ENCODE data around the gene GAB3.
A peak's percentile ranks its signal among the peaks of the same experiment; 100 is the strongest.

Gene GAB3

GRCh38 chrX:154734061-154734781 is 16.7 kb downstream of the GAB3 start:
- Histone ChIP-seq H4K20me1 (peaks cover 8% of the 10 kb centered on the region; the same call in 1 of the 2 replicates), H3K36me3 (no peaks in the 10 kb centered on the region), H3K4me1 (peaks cover 89% of the 10 kb centered on the region), H3K4me3 (peak overlapping the region; percentile 15; the same call in 1 of the 2 replicates), H3K4me2 (peak overlapping the region; percentile 64), H3K27ac (peak overlapping the region; percentile 62), H3K9me3 (no peaks in the 10 kb centered on the region), H3K27me3 (peaks cover 97% of the 10 kb centered on the region), H3K9ac (peak overlapping the region; percentile 32; the same call in 1 of the 2 replicates)
- TF ChIP-seq Cebpa-rat (IDR thresholded peaks at IDR 0.05): peak; percentile 24; the same call in 1 of the 2 replicates

GRCh38 chrX:154733066-154733425 is 17.8 kb downstream of the GAB3 start:
- TF ChIP-seq Cebpa-rat (IDR thresholded peaks at IDR 0.05): no peak
- H3K4me1 ChIP-seq: peaks cover 89% of the 10 kb centered on the region
- 0 out of 2 replicates have a peak overlapping the region, but pooled peaks have one; percentile 31 for H3K27ac ChIP-seq
- H3K4me2 ChIP-seq: peak overlapping the region; percentile 64
- peaks cover 97% of the 10 kb centered on the region for H3K27me3 ChIP-seq
- H3K4me3 ChIP-seq: no peak overlapping the region
- H3K9ac ChIP-seq: no peak overlapping the region; the same call in 1 of the 2 replicates
- H3K9me3 ChIP-seq: no peaks in the 10 kb centered on the region
- H4K20me1 ChIP-seq: peaks cover 8% of the 10 kb centered on the region; the same call in 1 of the 2 replicates
- H3K36me3 ChIP-seq: no peaks in the 10 kb centered on the region

- Histone ChIP-seq H3K27me3 (peaks cover 97% of the 10 kb centered on the region), H3K9ac (peak overlapping the region; percentile 15; the same call in 1 of the 2 replicates), H3K4me2 (peak overlapping the region; percentile 64), H3K9me3 (no peaks in the 10 kb centered on the region), H3K27ac (0 out of 2 replicates have a peak overlapping the region, but pooled peaks have one; percentile 31), H3K4me3 (no peak overlapping the region), H3K4me1 (peaks cover 86% of the 10 kb centered on the region), H3K36me3 (no peaks in the 10 kb centered on the region), H4K20me1 (peaks cover 8% of the 10 kb centered on the region; the same call in 1 of the 2 replicates)
- no peak for TF ChIP-seq Cebpa-rat (IDR thresholded peaks at IDR 0.05)
Observed at GRCh38 chrX:154732421-154733065, 18.3 kb downstream of the GAB3 start.

- no peak for TF ChIP-seq Cebpa-rat (IDR thresholded peaks at IDR 0.05)
- no peak overlapping the region for H3K27ac ChIP-seq
- no peak overlapping the region for H3K9ac ChIP-seq
- H3K36me3 ChIP-seq: no peaks in the 10 kb centered on the region
- no peak overlapping the region for H3K4me3 ChIP-seq
- no peaks in the 10 kb centered on the region for H3K9me3 ChIP-seq
- no peak overlapping the region for H3K4me2 ChIP-seq
- peaks cover 97% of the 10 kb centered on the region for H3K27me3 ChIP-seq
- H3K4me1 ChIP-seq: peaks cover 80% of the 10 kb centered on the region
- peaks cover 8% of the 10 kb centered on the region; the same call in 1 of the 2 replicates for H4K20me1 ChIP-seq
Observed at GRCh38 chrX:154731881-154732280, 19.0 kb downstream of the GAB3 start.

GRCh38 chrX:154731184-154731583 is 19.7 kb downstream of the GAB3 start:
- no peak overlapping the region for H3K4me3 ChIP-seq
- no peak overlapping the region for H3K9ac ChIP-seq
- peaks cover 97% of the 10 kb centered on the region for H3K27me3 ChIP-seq
- H3K4me1 ChIP-seq: peaks cover 73% of the 10 kb centered on the region
- peaks cover 8% of the 10 kb centered on the region; the same call in 1 of the 2 replicates for H4K20me1 ChIP-seq
- H3K36me3 ChIP-seq: no peaks in the 10 kb centered on the region
- H3K4me2 ChIP-seq: no peak overlapping the region
- no peaks in the 10 kb centered on the region for H3K9me3 ChIP-seq
- H3K27ac ChIP-seq: no peak overlapping the region
- no peak for TF ChIP-seq Cebpa-rat (IDR thresholded peaks at IDR 0.05)

- peaks cover 8% of the 10 kb centered on the region; the same call in 1 of the 2 replicates for H4K20me1 ChIP-seq
- peaks cover 94% of the 10 kb centered on the region for H3K27me3 ChIP-seq
- H3K9me3 ChIP-seq: no peaks in the 10 kb centered on the region
- no peaks in the 10 kb centered on the region for H3K36me3 ChIP-seq
- TF ChIP-seq Cebpa-rat (IDR thresholded peaks at IDR 0.05): no peak
- peak overlapping the region; percentile 4; the same call in 1 of the 2 replicates for H3K4me2 ChIP-seq
- no peak overlapping the region for H3K27ac ChIP-seq
- H3K4me1 ChIP-seq: peaks cover 65% of the 10 kb centered on the region
- H3K9ac ChIP-seq: no peak overlapping the region
- no peak overlapping the region for H3K4me3 ChIP-seq
Observed at GRCh38 chrX:154730253-154730891, 20.5 kb downstream of the GAB3 start.

GRCh38 chrX:154729439-154729838 is 21.4 kb downstream of the GAB3 start:
- Histone ChIP-seq H3K4me3 (no peak overlapping the region), H3K4me1 (peaks cover 55% of the 10 kb centered on the region), H3K4me2 (peak overlapping the region; percentile 4; the same call in 1 of the 2 replicates), H3K9me3 (no peaks in the 10 kb centered on the region), H3K9ac (no peak overlapping the region), H3K27me3 (peaks cover 96% of the 10 kb centered on the region), H4K20me1 (peaks cover 6% of the 10 kb centered on the region; the same call in 1 of the 2 replicates), H3K36me3 (no peaks in the 10 kb centered on the region), H3K27ac (no peak overlapping the region)
- no peak for TF ChIP-seq Cebpa-rat (IDR thresholded peaks at IDR 0.05)

GRCh38 chrX:154728431-154729190 is 22.3 kb downstream of the GAB3 start:
- no peak overlapping the region for H3K4me2 ChIP-seq
- H3K9ac ChIP-seq: no peak overlapping the region
- H3K27ac ChIP-seq: no peak overlapping the region
- H3K27me3 ChIP-seq: peaks cover 94% of the 10 kb centered on the region
- H3K4me3 ChIP-seq: no peak overlapping the region
- H4K20me1 ChIP-seq: no peaks in the 10 kb centered on the region; the same call in 1 of the 2 replicates
- no peak for TF ChIP-seq Cebpa-rat (IDR thresholded peaks at IDR 0.05)
- no peaks in the 10 kb centered on the region for H3K36me3 ChIP-seq
- peaks cover 47% of the 10 kb centered on the region for H3K4me1 ChIP-seq
- H3K9me3 ChIP-seq: no peaks in the 10 kb centered on the region

- Histone ChIP-seq H3K27me3 (peaks cover 91% of the 10 kb centered on the region), H3K4me1 (peaks cover 40% of the 10 kb centered on the region), H3K9ac (no peak overlapping the region), H3K36me3 (no peaks in the 10 kb centered on the region), H3K4me2 (no peak overlapping the region), H4K20me1 (no peaks in the 10 kb centered on the region; the same call in 1 of the 2 replicates), H3K27ac (no peak overlapping the region), H3K4me3 (no peak overlapping the region), H3K9me3 (no peaks in the 10 kb centered on the region)
- no peak for TF ChIP-seq Cebpa-rat (IDR thresholded peaks at IDR 0.05)
Observed at GRCh38 chrX:154727871-154728270, 23.0 kb downstream of the GAB3 start.
